HEK293 (cell line): Measurements from ENCODE around the gene HSPG2.

Experiments used
- CTCF ChIA-PET: fragments of 350-600 bp; formaldehyde crosslinking; extraction: SDS; loops from one replicate; lab custom pipeline; 2021; ENCODE audit warnings: antibody characterized with exemption; lab: Yijun Ruan, JAX
- POLR2A ChIA-PET: fragments of 300-600 bp; formaldehyde crosslinking; extraction: SDS; loops from one replicate; lab custom pipeline; 2020; ENCODE audit warnings: antibody characterized with exemption, inconsistent platforms; lab: Yijun Ruan, JAX
- H3K27ac ChIP-seq: fragments of 200-500 bp; sonication (Bioruptor generic); 2 replicates; pipeline ENCODE4 v1.5.1; 2014; ENCODE audit warnings: low read depth, low read length, control low read depth, inconsistent platforms; ENCODE audit errors: extremely low read depth
- H3K36me3 ChIP-seq, 2 experiments: fragments of 200-500 bp in 1 of 2; sonication (Bioruptor generic) in 1 of 2; 1 replicate in 1 of 2; 2 replicates in 1 of 2; pipeline ENCODE4 v1.5.1; 2014 to 2017; ENCODE audit warnings: inconsistent platforms in 2 of 2, low read length in 2 of 2; ENCODE audit not compliant: control insufficient read depth in 2 of 2, insufficient read depth in 1 of 2
- H3K4me1 ChIP-seq: fragments of 200-500 bp; sonication (Bioruptor generic); 2 replicates; pipeline ENCODE4 v1.5.1; 2014; ENCODE audit warnings: mild to moderate bottlenecking, low read length, inconsistent platforms; ENCODE audit not compliant: control insufficient read depth, insufficient read depth
- H3K4me3 ChIP-seq: 2 replicates; pipeline ENCODE4 v1.5.1; 2011; ENCODE audit warnings: low read depth, mild to moderate bottlenecking, control low read depth, low read length, moderate library complexity
- H3K9me3 ChIP-seq: fragments of 200-500 bp; sonication (Bioruptor generic); 2 replicates; pipeline ENCODE4 v1.5.1; 2014; ENCODE audit warnings: low read depth, low read length, inconsistent platforms; ENCODE audit not compliant: control insufficient read depth, insufficient read depth
- REPIN1 ChIP-seq: fragments of 450-650 bp; formaldehyde crosslinking; IDR thresholded peaks from 2 replicates; pipeline ENCODE4 v1.5.1; 2017; ENCODE audit warnings: missing biosample characterization, missing genetic modification characterization, low read depth
- SCRT2 ChIP-seq: fragments of 450-650 bp; formaldehyde crosslinking; IDR thresholded peaks from 2 replicates; pipeline ENCODE4 v1.5.1; 2016; ENCODE audit warnings: missing biosample characterization, missing genetic modification characterization
- ZBTB10 ChIP-seq: fragments of 450-650 bp; formaldehyde crosslinking; IDR thresholded peaks from 2 replicates; pipeline ENCODE4 v1.5.1; 2016; ENCODE audit warnings: missing biosample characterization, missing genetic modification characterization
- ZBTB21 ChIP-seq: fragments of 450-650 bp; formaldehyde crosslinking; IDR thresholded peaks from 2 replicates; pipeline ENCODE4 v1.5.1; 2017; ENCODE audit warnings: missing biosample characterization, missing genetic modification characterization
- ZBTB6 ChIP-seq: fragments of 450-650 bp; formaldehyde crosslinking; IDR thresholded peaks from 2 replicates; pipeline ENCODE4 v1.5.1; 2017; ENCODE audit warnings: missing biosample characterization, missing genetic modification characterization
- ZFHX2 ChIP-seq: fragments of 450-650 bp; formaldehyde crosslinking; conservative IDR thresholded peaks from 2 replicates; pipeline ENCODE4 v1.5.1; 2016; ENCODE audit warnings: missing biosample characterization, missing genetic modification characterization
- ZNF114 ChIP-seq: fragments of 450-650 bp; formaldehyde crosslinking; IDR thresholded peaks from 2 replicates; pipeline ENCODE4 v1.5.0; 2017; ENCODE audit warnings: missing biosample characterization, missing genetic modification characterization
- ZNF121 ChIP-seq: fragments of 450-650 bp; formaldehyde crosslinking; IDR thresholded peaks from 2 replicates; pipeline ENCODE4 v1.5.1; 2016; ENCODE audit warnings: missing biosample characterization, missing genetic modification characterization
- ZNF169 ChIP-seq: fragments of 450-650 bp; formaldehyde crosslinking; IDR thresholded peaks from 2 replicates; pipeline ENCODE4 v1.5.1; 2016; ENCODE audit warnings: missing biosample characterization, missing genetic modification characterization
- ZNF211 ChIP-seq: fragments of 450-650 bp; formaldehyde crosslinking; IDR thresholded peaks from 2 replicates; pipeline ENCODE4 v1.5.1; 2016; ENCODE audit warnings: low read depth, missing biosample characterization, missing genetic modification characterization
- ZNF239 ChIP-seq: fragments of 450-650 bp; formaldehyde crosslinking; IDR thresholded peaks from 2 replicates; pipeline ENCODE4 v1.5.1; 2016; ENCODE audit warnings: missing biosample characterization, missing genetic modification characterization
- ZNF302 ChIP-seq: fragments of 450-650 bp; formaldehyde crosslinking; IDR thresholded peaks from 2 replicates; pipeline ENCODE4 v1.5.1; 2016; ENCODE audit warnings: missing biosample characterization, missing genetic modification characterization, low read depth
- ZNF433 ChIP-seq: fragments of 450-650 bp; formaldehyde crosslinking; IDR thresholded peaks from 2 replicates; pipeline ENCODE4 v1.5.1; 2016; ENCODE audit warnings: missing biosample characterization, missing genetic modification characterization, low read depth
- ZNF488 ChIP-seq: fragments of 450-650 bp; formaldehyde crosslinking; IDR thresholded peaks from 2 replicates; pipeline ENCODE4 v1.5.1; 2016; ENCODE audit warnings: missing biosample characterization, missing genetic modification characterization
- ZNF580 ChIP-seq: fragments of 450-650 bp; formaldehyde crosslinking; IDR thresholded peaks from 2 replicates; pipeline ENCODE4 v1.5.1; 2016; ENCODE audit warnings: missing biosample characterization, missing genetic modification characterization
- ZNF664 ChIP-seq: fragments of 450-650 bp; formaldehyde crosslinking; IDR thresholded peaks from 2 replicates; pipeline ENCODE4 v1.5.1; 2016; ENCODE audit warnings: missing biosample characterization, missing genetic modification characterization
- ZNF837 ChIP-seq: fragments of 450-650 bp; formaldehyde crosslinking; IDR thresholded peaks from 2 replicates; pipeline ENCODE4 v1.5.1; 2016; ENCODE audit warnings: missing biosample characterization, missing genetic modification characterization

HSPG2 gene

GRCh38 chr1:21852282-21853130 lies 84.6 kb downstream of the HSPG2 start:
- no peak for TF ChIP-seq ZNF239
- no peak for TF ChIP-seq ZNF664 (tag by site-specific recombination)
- no peak for TF ChIP-seq ZNF121 (tag by site-specific recombination)
- no peak for TF ChIP-seq SCRT2 (tag by site-specific recombination)
- TF ChIP-seq ZNF114 (tag by site-specific recombination) = no peak
- no peak for TF ChIP-seq ZNF488 (tag by site-specific recombination)
- TF ChIP-seq ZNF433 (tag by site-specific recombination) = no peak
- TF ChIP-seq ZNF837 (tag by site-specific recombination) = no peak
- TF ChIP-seq ZNF169 (tag by site-specific recombination) = no peak
- no peak for TF ChIP-seq REPIN1 (tag by site-specific recombination)
- TF ChIP-seq ZNF302 (tag by site-specific recombination) = no peak
- no peak for TF ChIP-seq ZFHX2
- no peak for TF ChIP-seq ZBTB6 (tag by site-specific recombination)
- ChIA-PET POLR2A (interaction anchor here (1.0 kb wide), 1 partner anchor 14 kb away, joined by 3 read pairs; no protein-coding TSS in a partner anchor), CTCF (no interaction called here)
- peaks cover 0 to 78% of the 10 kb centered on the region in 2 experiments; a peak in 1 of 3 replicates for H3K36me3 ChIP-seq
- no peak overlapping the region for H3K4me3 ChIP-seq
- no peaks in the 10 kb centered on the region for H3K4me1 ChIP-seq
- H3K27ac ChIP-seq = no peak overlapping the region
- H3K9me3 ChIP-seq = no peaks in the 10 kb centered on the region

GRCh38 chr1:21851430-21852250 lies 85.5 kb downstream of the HSPG2 start:
- no peak overlapping the region for H3K27ac ChIP-seq
- CTCF ChIA-PET = no interaction called here

More at GRCh38 chr1:21851430-21852250, 85.5 kb downstream of the HSPG2 start:
- H3K4me1 ChIP-seq = no peaks in the 10 kb centered on the region
- TF ChIP-seq ZBTB21 (tag by site-specific recombination) (no peak), ZNF211 (tag by site-specific recombination) (no peak), ZNF580 (tag by site-specific recombination) (no peak), ZBTB6 (tag by site-specific recombination) (no peak), ZBTB10 (tag by site-specific recombination) (no peak)
- H3K4me3 ChIP-seq = no peak overlapping the region
- POLR2A ChIA-PET = no interaction called here
- H3K36me3 ChIP-seq = peaks cover 0 to 76% of the 10 kb centered on the region in 2 experiments; a peak in 1 of 3 replicates
- no peaks in the 10 kb centered on the region for H3K9me3 ChIP-seq
